GM20431 (cell line): ENCODE results near the gene GALK1.

ENCODE experiments used
- in situ Hi-C: fragments of 300-500 bp; cut with MseI, MboI; formaldehyde crosslinking; loops from one replicate; pipeline ENCODE4 v1.15.0; 2020; ENCODE audit warnings: low sequenced_read_pairs; ENCODE audit not compliant: unreplicated experiment

GALK1 gene

GRCh38 chr17:75734674-75735294 is 30.2 kb downstream of the GALK1 start:
- in situ Hi-C loops = no loop called here

- in situ Hi-C loops = no loop called here
Measured at GRCh38 chr17:75733471-75733870, 31.5 kb downstream of the GALK1 start.

GRCh38 chr17:75731716-75732498 is 33.1 kb downstream of the GALK1 start:
- in situ Hi-C loops = no loop called here

- in situ Hi-C loops = no loop called here
Measured at GRCh38 chr17:75731086-75731715, 33.8 kb downstream of the GALK1 start.

GRCh38 chr17:75730065-75730464 is 34.9 kb downstream of the GALK1 start:
- in situ Hi-C loops = no loop called here

- in situ Hi-C loops = no loop called here
Measured at GRCh38 chr17:75729351-75729750, 35.6 kb downstream of the GALK1 start.

- in situ Hi-C loops = no loop called here
Measured at GRCh38 chr17:75727391-75727790, 37.6 kb downstream of the GALK1 start.

GRCh38 chr17:75725504-75725903 is 39.5 kb downstream of the GALK1 start:
- in situ Hi-C loops = no loop called here

GRCh38 chr17:75724016-75725003 is 40.7 kb downstream of the GALK1 start:
- in situ Hi-C loops = no loop called here

GRCh38 chr17:75723171-75723930 is 41.6 kb downstream of the GALK1 start:
- in situ Hi-C loops = no loop called here

GRCh38 chr17:75722542-75723095 is 42.4 kb downstream of the GALK1 start:
- in situ Hi-C loops = no loop called here

GRCh38 chr17:75722076-75722475 is 42.9 kb downstream of the GALK1 start:
- in situ Hi-C loops = no loop called here

- in situ Hi-C loops = no loop called here
Measured at GRCh38 chr17:75721463-75722011, 43.5 kb downstream of the GALK1 start.

- in situ Hi-C loops = no loop called here
Measured at GRCh38 chr17:75720656-75721462, 44.1 kb downstream of the GALK1 start, which contains the start of gene ITGB4. Gene ITGB4, plus strand, starts transcription at chr17:75721459. Its CDS starts 3,245 bp downstream, at chr17:75724704.

- in situ Hi-C loops = no loop called here
Measured at GRCh38 chr17:75719732-75720131, 45.3 kb downstream of the GALK1 start.

- in situ Hi-C loops = no loop called here
Measured at GRCh38 chr17:75712446-75712845, 52.5 kb downstream of the GALK1 start.
